Gastrocnemius medialis (tissue), 4 donors: ENCODE results near the gene GRIK2. TPM values are rescaled to one million over a fixed set of nuclear protein-coding genes. Genes with fewer than 3 reads are reported as not detected.

Experiments used
- ATAC-seq, 2 donors: fragments of 150-250 bp; one replicate each; pipeline ENCODE4 v1.9.1; 2016
- DNase-seq, 2 donors: peaks; one replicate each; pipeline ENCODE4 v3.0.0-alpha.2; 2019
- H3K27ac ChIP-seq, 4 donors: fragments of 200-600 bp; sonication (generic); 1 replicate in 1 of 4; 2 replicates in 3 of 4; pipeline ENCODE4 v1.5.1; 2016 to 2018; ENCODE audit warnings: mild to moderate bottlenecking in 2 of 4, moderate library complexity in 1 of 4
- H3K27me3 ChIP-seq, 3 donors: fragments of 200-600 bp; sonication (generic) in 2 of 3; 1 replicate in 1 of 3; 2 replicates in 2 of 3; pipeline versions ENCODE4 v1.5.1 to v1.6.0; 2016 to 2019; ENCODE audit warnings: mild to moderate bottlenecking in 1 of 3, moderate library complexity in 1 of 3
- H3K36me3 ChIP-seq, 2 donors: fragments of 200-600 bp; sonication (generic) in 1 of 2; one replicate each; pipeline ENCODE4 v1.5.1; 2017 to 2018
- H3K4me1 ChIP-seq, 2 donors: fragments of 200-600 bp; sonication (generic) in 1 of 2; one replicate each; pipeline ENCODE4 v1.5.1; 2016 to 2017; ENCODE audit warnings: mild to moderate bottlenecking in 2 of 2
- H3K4me3 ChIP-seq, 4 donors: fragments of 200-600 bp; sonication (generic) in 3 of 4; 1 replicate in 1 of 4; 2 replicates in 3 of 4; pipeline ENCODE4 v1.5.1; 2016 to 2019; ENCODE audit warnings: mild to moderate bottlenecking in 2 of 4
- H3K9me3 ChIP-seq, 3 donors: fragments of 200-600 bp; sonication (generic) in 2 of 3; 1 replicate in 1 of 3; 2 replicates in 2 of 3; pipeline ENCODE4 v1.5.1; 2016 to 2019
- CTCF ChIP-seq, 5 experiments: fragments of 450-650 bp in 3 of 5; fragments of 200-600 bp in 2 of 5; sonication (generic) in 2 of 5; IDR thresholded peaks in 4 of 5; conservative IDR thresholded peaks in 1 of 5; 1 replicate in 4 of 5; 2 replicates in 1 of 5; pipeline ENCODE4 v1.5.1; 2016 to 2019; ENCODE audit warnings: antibody characterized with exemption in 5 of 5, mild to moderate bottlenecking in 3 of 5, moderate library complexity in 3 of 5
- POLR2A ChIP-seq, 2 donors: fragments of 450-650 bp; IDR thresholded peaks; one replicate each; pipeline ENCODE4 v1.6.1; 2017; ENCODE audit warnings: antibody characterized with exemption in 2 of 2, mild to moderate bottlenecking in 2 of 2, moderate library complexity in 2 of 2
- in situ Hi-C, 4 donors: fragments of 200-750 bp; cut with MboI; loops; one replicate each; pipeline versions ENCODE4 v1.15.0 to v1.8.0; 2017; ENCODE audit warnings: low sequenced_read_pairs in 4 of 4
- intact Hi-C: fragments of 100-400 bp; cut with DNase I; formaldehyde crosslinking; loops from one replicate; pipeline ENCODE4 v1.15.1; 2023; ENCODE audit warnings: low total_unique reads
- total RNA-seq, 4 donors: library from RNA; depleted of rRNA; stranded (reverse); fragments of >200 nt; gene quantifications; one replicate each; pipeline versions ENCODE4 v1.1.0 to v1.2.3, GENCODE V29; 2016

The GRIK2 gene
- total RNA-seq, 4 donors from 2014 or later, result 0.39 to 5.1 (median 0.79) TPM

GRCh38 chr6:101747160-101747559 is 353.7 kb downstream of the GRIK2 start:
- Histone ChIP-seq H3K4me1 (no peaks in the 10 kb centered on the region), H3K4me3 (no peak overlapping the region), H3K36me3 (no peaks in the 10 kb centered on the region), H3K9me3 (no peaks in the 10 kb centered on the region), H3K27ac (no peak overlapping the region), H3K27me3 (no peaks in the 10 kb centered on the region)
- in situ Hi-C loops, result no loop called here
- intact Hi-C loops, result no loop called here
- no peak for ATAC-seq
- DNase-seq, result no peak
- TF ChIP-seq CTCF (IDR thresholded peaks at IDR 0.05 in 4 of 5, conservative IDR thresholded peaks at IDR 0.05 in 1 of 5) (no peak), POLR2A (IDR thresholded peaks at IDR 0.05) (no peak)

- no peaks in the 10 kb centered on the region for H3K27me3 ChIP-seq
- H3K4me3 ChIP-seq, result no peak overlapping the region
- H3K36me3 ChIP-seq, result no peaks in the 10 kb centered on the region
- H3K27ac ChIP-seq, result no peak overlapping the region
- H3K9me3 ChIP-seq, result no peaks in the 10 kb centered on the region
- in situ Hi-C loops (no loop called here), intact Hi-C loops (no loop called here)
- no peak for DNase-seq
- no peak for TF ChIP-seq CTCF (IDR thresholded peaks at IDR 0.05 in 4 of 5, conservative IDR thresholded peaks at IDR 0.05 in 1 of 5)
- no peak for ATAC-seq
- no peaks in the 10 kb centered on the region for H3K4me1 ChIP-seq
Observed at GRCh38 chr6:101747716-101748115, 354.2 kb downstream of the GRIK2 start.

- no peak for DNase-seq
- Histone ChIP-seq H3K27me3 (no peaks in the 10 kb centered on the region), H3K9me3 (no peaks in the 10 kb centered on the region), H3K4me3 (no peak overlapping the region), H3K36me3 (no peaks in the 10 kb centered on the region), H3K4me1 (no peaks in the 10 kb centered on the region), H3K27ac (no peak overlapping the region)
- in situ Hi-C loops, result no loop called here
- intact Hi-C loops, result no loop called here
- no peak for ATAC-seq
- TF ChIP-seq POLR2A (IDR thresholded peaks at IDR 0.05) (no peak), CTCF (IDR thresholded peaks at IDR 0.05 in 4 of 5, conservative IDR thresholded peaks at IDR 0.05 in 1 of 5) (no peak)
Observed at GRCh38 chr6:101755931-101756330, 362.4 kb downstream of the GRIK2 start.

- ATAC-seq, result no peak
- no peak for DNase-seq
- H3K4me1 ChIP-seq, result no peaks in the 10 kb centered on the region
- no peaks in the 10 kb centered on the region for H3K27me3 ChIP-seq
- in situ Hi-C loops, result no loop called here
- TF ChIP-seq POLR2A (IDR thresholded peaks at IDR 0.05) (no peak), CTCF (IDR thresholded peaks at IDR 0.05 in 4 of 5, conservative IDR thresholded peaks at IDR 0.05 in 1 of 5) (no peak)
- H3K9me3 ChIP-seq, result no peaks in the 10 kb centered on the region
- H3K36me3 ChIP-seq, result no peaks in the 10 kb centered on the region
- H3K27ac ChIP-seq, result no peak overlapping the region
- intact Hi-C loops, result no loop called here
- H3K4me3 ChIP-seq, result no peak overlapping the region
Observed at GRCh38 chr6:101758368-101758767, 364.9 kb downstream of the GRIK2 start.

- Histone ChIP-seq H3K36me3 (no peaks in the 10 kb centered on the region), H3K27ac (no peak overlapping the region), H3K4me3 (no peak overlapping the region), H3K4me1 (no peaks in the 10 kb centered on the region), H3K9me3 (no peaks in the 10 kb centered on the region), H3K27me3 (no peaks in the 10 kb centered on the region)
- in situ Hi-C loops, result no loop called here
- intact Hi-C loops, result no loop called here
- TF ChIP-seq POLR2A (IDR thresholded peaks at IDR 0.05) (no peak), CTCF (IDR thresholded peaks at IDR 0.05 in 4 of 5, conservative IDR thresholded peaks at IDR 0.05 in 1 of 5) (no peak)
- ATAC-seq (no peak), DNase-seq (no peak)
Observed at GRCh38 chr6:101760843-101761621, 367.5 kb downstream of the GRIK2 start.
